Endothelial cell of umbilical vein (primary cell): ENCODE data around the gene MALSU1. TPM values are rescaled to one million over a fixed set of nuclear protein-coding genes. Genes with fewer than 3 reads are reported as not detected.

ENCODE experiments used
- BruUV-seq: library from RNA; stranded (reverse); fragments of 400-500 nt; replicated peaks from 2 replicates; lab custom pipeline; 2021; lab: Mats Ljungman, UMichigan
- CTCF ChIA-PET: fragments of 300-600, 350-600 bp; sonication (Branson Sonifier 250); formaldehyde crosslinking; loops from one replicate; lab custom pipeline; 2021; ENCODE audit warnings: antibody characterized with exemption, inconsistent platforms; lab: Charles Lee
- POLR2A ChIA-PET: fragments of 300-600, 350-600 bp; sonication (Branson Sonifier 250); formaldehyde crosslinking; loops from one replicate; lab custom pipeline; 2021; ENCODE audit warnings: antibody characterized with exemption, inconsistent platforms; lab: Charles Lee
- DNase-seq: peaks from one replicate; pipeline ENCODE4 v3.0.0-alpha.2; 2011; ENCODE audit warnings: low read depth, low spot score
- FAIRE-seq: peaks from 2 replicates; lab custom pipeline; 2011; peaks lifted over from hg19 to GRCh38; lab: Jason Lieb, UNC
- H2AFZ ChIP-seq: 2 replicates; pipeline ENCODE4 v1.6.0; 2012; ENCODE audit warnings: low read depth, low read length, control low read depth, inconsistent platforms
- H3K27ac ChIP-seq: 2 replicates; pipeline ENCODE4 v1.5.1; 2011; ENCODE audit warnings: low read depth, mild to moderate bottlenecking, control low read depth, low read length, moderate library complexity; ENCODE audit not compliant: insufficient read depth
- H3K27me3 ChIP-seq, 2 experiments: 2 replicates each; pipeline versions ENCODE4 v1.6.0 to v1.6.1; 2011; ENCODE audit warnings: low read length in 2 of 2, mixed read lengths in 1 of 2; ENCODE audit not compliant: control insufficient read depth in 2 of 2, insufficient read depth in 2 of 2
- H3K36me3 ChIP-seq, 2 experiments: 2 replicates in 1 of 2; 3 replicates in 1 of 2; pipeline ENCODE4 v1.5.1; 2011; ENCODE audit warnings: low read length in 2 of 2, mild to moderate bottlenecking in 1 of 2, moderate library complexity in 1 of 2; ENCODE audit not compliant: control insufficient read depth in 2 of 2, insufficient read depth in 2 of 2; ENCODE audit errors: extremely low read depth in 1 of 2
- H3K4me1 ChIP-seq: 3 replicates; pipeline ENCODE4 v1.5.1; 2011; ENCODE audit warnings: mild to moderate bottlenecking, low read length; ENCODE audit not compliant: control insufficient read depth, insufficient read depth; ENCODE audit errors: extremely low read depth
- H3K4me2 ChIP-seq: 2 replicates; pipeline ENCODE4 v1.6.1; 2011; ENCODE audit warnings: low read length, control low read depth, mixed read lengths; ENCODE audit not compliant: insufficient read depth
- H3K4me3 ChIP-seq, 3 experiments: fragments of 200-600 bp in 1 of 3; sonication (generic), shearing (Covaris generic) in 1 of 3; replicated peaks in 1 of 3; 2 replicates each; pipeline ENCODE4 v1.5.1; 2011 to 2016; ENCODE audit warnings: control low read depth in 3 of 3, low read length in 3 of 3, mild to moderate bottlenecking in 2 of 3, inconsistent platforms in 1 of 3, low read depth in 1 of 3, moderate library complexity in 1 of 3; ENCODE audit not compliant: insufficient read depth in 1 of 3
- H3K79me2 ChIP-seq: 2 replicates; pipeline ENCODE4 v1.6.0; 2012; ENCODE audit warnings: low read length, inconsistent platforms; ENCODE audit not compliant: control insufficient read depth, insufficient read depth
- H3K9ac ChIP-seq: replicated peaks from 2 replicates; pipeline ENCODE3; 2011; ENCODE audit warnings: low read length, control low read depth; ENCODE audit not compliant: insufficient read depth; ENCODE audit errors: extremely low read depth
- H3K9me1 ChIP-seq: replicated peaks from 3 replicates; pipeline ENCODE4 v1.6.0; 2011; ENCODE audit warnings: mild to moderate bottlenecking, low read length; ENCODE audit not compliant: control insufficient read depth, insufficient read depth; ENCODE audit errors: extremely low read depth
- H3K9me3 ChIP-seq: replicated peaks from 2 replicates; pipeline ENCODE4 v1.5.1; 2012; ENCODE audit warnings: low read length, inconsistent platforms; ENCODE audit not compliant: control insufficient read depth, insufficient read depth
- H4K20me1 ChIP-seq: replicated peaks from 2 replicates; pipeline ENCODE3; 2011; ENCODE audit warnings: mild to moderate bottlenecking, low read length; ENCODE audit not compliant: control insufficient read depth, insufficient read depth; ENCODE audit errors: extremely low read depth
- CTCF ChIP-seq, 2 donors: IDR thresholded peaks; 1 replicate in 1 of 2; 2 replicates in 1 of 2; pipeline ENCODE4 v1.5.1; 2011; ENCODE audit warnings: low read length in 2 of 2, mild to moderate bottlenecking in 2 of 2, moderate library complexity in 2 of 2, control low read depth in 1 of 2, inconsistent platforms in 1 of 2, low read depth in 1 of 2; ENCODE audit not compliant: insufficient read depth in 1 of 2; ENCODE audit errors: extremely low read depth in 1 of 2
- EZH2 ChIP-seq: IDR thresholded peaks from 2 replicates; pipeline ENCODE4 v1.6.1; 2012; ENCODE audit warnings: borderline replicate concordance, low read depth, mild to moderate bottlenecking, moderate library complexity, low read length, inconsistent platforms; ENCODE audit not compliant: severe bottlenecking
- FOS ChIP-seq: IDR thresholded peaks from 2 replicates; pipeline ENCODE4 v1.6.1; 2011; ENCODE audit warnings: mild to moderate bottlenecking, low read length, moderate library complexity, borderline replicate concordance; ENCODE audit not compliant: insufficient read depth
- GATA2 ChIP-seq: IDR thresholded peaks from 2 replicates; pipeline ENCODE4 v1.7.0; 2011; ENCODE audit warnings: low read depth, mild to moderate bottlenecking, moderate library complexity, mixed read lengths, low read length; ENCODE audit not compliant: insufficient read length, insufficient read depth
- JUN ChIP-seq: IDR thresholded peaks from 2 replicates; pipeline ENCODE4 v1.6.1; 2011; ENCODE audit warnings: borderline replicate concordance, low read depth; ENCODE audit not compliant: insufficient read length, insufficient read depth
- MAX ChIP-seq: IDR thresholded peaks from 2 replicates; pipeline ENCODE4 v1.6.1; 2011; ENCODE audit not compliant: insufficient read depth, insufficient read length
- MYC ChIP-seq: IDR thresholded peaks from one replicate; pipeline ENCODE4 v1.6.1; 2011; ENCODE audit warnings: mild to moderate bottlenecking, low read depth, low read length
- POLR2A ChIP-seq: IDR thresholded peaks from 2 replicates; pipeline ENCODE4 v1.6.1; 2012; ENCODE audit warnings: low read depth, mild to moderate bottlenecking, control low read depth, low read length
- POLR2AphosphoS5 ChIP-seq: IDR thresholded peaks from 2 replicates; pipeline ENCODE4 v1.6.1; 2012; ENCODE audit warnings: low read depth, mild to moderate bottlenecking, control low read depth, low read length, moderate library complexity; ENCODE audit not compliant: insufficient read depth
- dilution Hi-C: fragments of 300-500 bp; cut with MboI; formaldehyde crosslinking; loops from one replicate; pipeline ENCODE4 v1.15.0; 2019; ENCODE audit warnings: low sequenced_read_pairs; ENCODE audit not compliant: extremely low pct_ligation_motif_present
- intact Hi-C: fragments of 100-400 bp; cut with micrococcal nuclease; formaldehyde crosslinking; loops from one replicate; pipeline ENCODE4 v1.10.0; 2022
- polyA plus RNA-seq, 4 experiments: library from polyadenylated mRNA; depleted of rRNA in 3 of 4; stranded (reverse) in 3 of 4; unstranded in 1 of 4; fragments of >200 nt; gene quantifications; 2 replicates each; pipeline versions ENCODE4 v1.2.1 to v1.2.3, GENCODE V29; 2011 to 2012; ENCODE audit warnings: missing spikeins in 1 of 4
- total RNA-seq: library from RNA; stranded (reverse); gene quantifications from 2 replicates; pipeline ENCODE4 v1.2.3, GENCODE V29; 2021

Gene MALSU1
- total and polyA plus RNA-seq, 2 donors (not counting 3 experiments of a cell fraction or from before 2014, with no cell fraction given), result 62.6 to 68.0 TPM

DNA sequence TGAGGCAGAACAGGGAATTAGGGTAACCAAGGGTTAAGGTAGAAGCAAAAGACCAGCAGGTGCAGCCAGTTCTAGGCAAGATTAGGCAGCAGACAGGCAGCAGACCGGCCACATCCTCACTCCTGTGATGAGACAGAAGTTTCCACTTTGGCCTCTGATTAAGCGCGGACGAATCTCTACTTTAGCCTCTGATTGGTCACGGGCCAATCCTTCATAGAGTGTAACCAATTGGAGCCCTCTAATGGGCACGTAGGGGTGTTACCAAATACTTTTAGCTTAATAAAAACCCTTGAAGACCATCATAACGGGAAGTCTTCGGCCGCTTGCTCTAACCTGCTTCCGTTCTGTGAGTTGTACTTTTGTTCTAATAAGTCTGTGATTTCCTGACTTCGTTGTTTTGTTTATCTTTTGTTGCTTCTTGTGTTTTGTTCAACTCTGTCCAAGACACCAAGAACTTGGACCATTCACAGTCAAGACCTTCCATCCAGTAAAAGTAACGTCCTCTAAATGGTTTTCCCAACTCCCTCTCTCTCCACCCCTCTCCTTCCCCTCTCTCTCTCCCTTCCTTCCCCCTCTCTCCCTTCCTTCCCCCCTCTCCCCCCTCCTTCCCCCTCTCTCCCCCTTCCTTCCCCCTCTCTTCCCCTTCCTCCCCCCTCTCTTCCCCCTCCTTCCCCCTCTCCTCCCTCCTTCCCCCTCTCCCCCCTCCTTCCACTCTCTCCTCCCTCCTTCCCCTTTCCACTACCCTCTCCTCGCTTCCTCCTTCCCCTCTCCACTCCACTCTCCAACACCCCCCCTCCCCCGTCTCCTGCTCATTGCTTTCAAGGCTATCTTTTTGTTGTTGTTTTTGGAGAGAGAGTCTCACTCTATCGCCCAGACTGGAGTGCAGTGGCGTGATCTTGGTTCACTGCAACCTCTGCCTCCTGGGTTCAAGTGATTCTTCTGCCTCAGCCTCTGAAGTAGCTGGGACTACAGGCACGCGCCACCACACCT lies 13.2 kb upstream of the MALSU1 start:
- H3K79me2 ChIP-seq, result no peaks in the 10 kb centered on the region
- ChIA-PET CTCF (interaction anchor here (1.0 to 1.5 kb wide), 2 partner anchors 13 to 72 kb away, joined by 3 to 4 read pairs; no protein-coding TSS in a partner anchor), POLR2A (no interaction called here)
- no peaks in the 10 kb centered on the region for H3K9me1 ChIP-seq
- no peaks in the 10 kb centered on the region for H3K4me1 ChIP-seq
- H3K4me2 ChIP-seq, result no peak overlapping the region
- no peak overlapping the region for H3K4me3 ChIP-seq
- DNase-seq, result no peak
- H2AFZ ChIP-seq, result no peak overlapping the region
- dilution Hi-C loops, result loop anchor here (25.0 kb wide), 1 partner anchor 226 kb away; no protein-coding TSS in a partner anchor
- H4K20me1 ChIP-seq, result no peaks in the 10 kb centered on the region
- TF ChIP-seq JUN, result no peak
- no peak for TF ChIP-seq CTCF (IDR thresholded peaks at IDR 0.05; ENCODE audit: extremely low read depth in 1 of 2, insufficient read depth in 1 of 2, low read depth in 1 of 2, low read length in 2 of 2)
- no peak for TF ChIP-seq MYC
- TF ChIP-seq POLR2A, result no peak
- no peak for TF ChIP-seq FOS
- no peak for TF ChIP-seq GATA2
- no peak for TF ChIP-seq MAX
- TF ChIP-seq EZH2, result no peak
- no peak for TF ChIP-seq POLR2AphosphoS5
- no peak overlapping the region for H3K9ac ChIP-seq
- H3K27ac ChIP-seq, result no peak overlapping the region
- H3K27me3 ChIP-seq, result no peaks in the 10 kb centered on the region
- no peaks in the 10 kb centered on the region for H3K9me3 ChIP-seq
- BruUV-seq, result no TSS peak
- H3K36me3 ChIP-seq, result no peaks in the 10 kb centered on the region
- intact Hi-C loops, result no loop called here
- no peak for FAIRE-seq
